Measurements from ENCODE around the gene CENPC. TPM values are rescaled to one million over a fixed set of nuclear protein-coding genes. Genes with fewer than 3 reads are reported as not detected.

The CENPC gene
- total and polyA plus RNA-seq, 3 donors from 2014 or later, result 8.5 to 53.4 (median 40.8) TPM

GRCh38 chr4:67522230-67522629 is 23.1 kb downstream of the CENPC start:
- H3K27me3 ChIP-seq, result no peaks in the 10 kb centered on the region
- H3K9me3 ChIP-seq, result no peaks in the 10 kb centered on the region
- H3K27ac ChIP-seq, result no peak overlapping the region
- no peak overlapping the region for H3K4me3 ChIP-seq
- no peaks in the 10 kb centered on the region for H3K36me3 ChIP-seq (ENCODE audit: low read depth, missing control alignments)
- TF ChIP-seq POLR2A (IDR thresholded peaks at IDR 0.05) (no peak), CTCF (IDR thresholded peaks at IDR 0.05) (no peak)
- no peak for DNase-seq
- 77 to 85% methylated on average over 2 of the region's 2 CpGs for WGBS, 2 donors
- no peaks in the 10 kb centered on the region for H3K4me1 ChIP-seq
- intact Hi-C loops (cut with DNase I; ENCODE audit: low total_unique reads), result no loop called here

DNA sequence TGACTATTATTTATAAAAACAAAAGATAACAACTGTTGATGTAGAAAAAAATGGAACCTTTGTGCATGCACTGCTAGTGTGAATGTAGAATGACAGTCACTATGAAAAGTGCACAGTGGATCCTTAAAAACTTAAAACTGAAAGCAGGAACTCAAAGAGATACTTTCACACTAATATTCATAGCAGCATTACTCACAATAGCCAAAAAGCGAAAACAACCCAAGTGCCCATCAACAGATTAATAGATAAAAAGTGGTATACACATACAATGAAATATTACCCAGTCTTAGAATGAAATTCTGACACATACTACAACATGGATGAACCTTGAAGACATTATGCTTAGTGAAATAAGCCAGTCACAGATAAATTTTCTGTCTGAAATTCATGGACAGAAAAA is 23.8 kb downstream of the CENPC start:
- Histone ChIP-seq H3K9me3 (no peaks in the 10 kb centered on the region), H3K4me3 (no peak overlapping the region), H3K4me1 (no peaks in the 10 kb centered on the region), H3K36me3 (ENCODE audit: low read depth, missing control alignments) (no peaks in the 10 kb centered on the region), H3K27ac (no peak overlapping the region), H3K27me3 (no peaks in the 10 kb centered on the region)
- intact Hi-C loops (cut with DNase I; ENCODE audit: low total_unique reads), result no loop called here
- TF ChIP-seq CTCF (IDR thresholded peaks at IDR 0.05) (no peak), POLR2A (IDR thresholded peaks at IDR 0.05) (no peak)
- DNase-seq, result no peak
- WGBS, 2 donors, result 91 to 96% methylated on average over 1 of the region's 1 CpG

DNA sequence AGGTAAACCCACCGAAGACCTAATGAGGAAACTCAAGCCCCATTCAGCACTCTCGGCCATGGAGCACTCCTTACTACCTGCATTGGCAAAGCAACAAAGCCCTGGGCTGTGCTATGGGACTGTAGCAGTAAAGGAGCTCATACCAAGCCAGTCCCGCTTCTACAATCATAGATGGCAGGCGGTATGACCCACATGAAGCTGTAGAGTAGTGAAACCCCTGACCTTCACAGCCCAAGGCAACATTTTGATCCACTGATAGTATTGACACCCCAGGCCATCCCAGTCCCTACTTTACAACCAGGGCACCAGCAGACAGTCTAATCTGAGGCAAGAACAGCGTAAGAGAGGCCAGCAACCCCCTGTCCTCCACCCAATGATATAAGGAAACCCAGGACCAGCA is 25.2 kb downstream of the CENPC start:
- 97 to 100% methylated on average over 2 to 5 of the region's 5 CpGs for WGBS, 2 donors
- Histone ChIP-seq H3K36me3 (ENCODE audit: low read depth, missing control alignments) (no peaks in the 10 kb centered on the region), H3K4me1 (no peaks in the 10 kb centered on the region), H3K27me3 (no peaks in the 10 kb centered on the region), H3K9me3 (no peaks in the 10 kb centered on the region), H3K4me3 (no peak overlapping the region), H3K27ac (no peak overlapping the region)
- DNase-seq, result no peak
- intact Hi-C loops (cut with DNase I; ENCODE audit: low total_unique reads), result no loop called here
- TF ChIP-seq CTCF (IDR thresholded peaks at IDR 0.05) (no peak), POLR2A (IDR thresholded peaks at IDR 0.05) (no peak)

DNA sequence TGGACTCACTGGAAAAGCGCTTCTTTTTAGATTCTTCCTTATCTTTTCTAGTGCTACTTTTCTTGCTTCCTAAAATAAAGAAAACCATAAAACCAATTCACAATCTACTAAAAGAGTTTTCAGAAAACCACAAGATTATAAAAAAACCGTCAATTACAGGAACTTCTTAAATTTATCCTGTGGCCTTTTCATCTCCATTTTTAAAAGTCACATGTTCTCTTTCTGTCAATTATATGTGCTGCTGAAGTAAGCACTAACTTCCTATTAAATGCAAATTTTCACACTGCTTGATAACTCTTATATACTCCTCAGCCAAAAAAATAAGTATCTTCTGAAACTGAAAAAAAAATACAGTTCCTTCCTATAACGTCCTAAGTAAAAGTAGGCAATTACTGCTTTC is 32.8 kb downstream of the CENPC start:
- DNase-seq, result no peak
- H3K4me3 ChIP-seq, result no peak overlapping the region
- 83 to 86% methylated on average over 3 of the region's 3 CpGs for WGBS, 2 donors
- H3K9me3 ChIP-seq, result no peaks in the 10 kb centered on the region
- H3K4me1 ChIP-seq, result no peaks in the 10 kb centered on the region
- H3K36me3 ChIP-seq (ENCODE audit: low read depth, missing control alignments), result no peaks in the 10 kb centered on the region
- H3K27ac ChIP-seq, result no peak overlapping the region
- H3K27me3 ChIP-seq, result no peaks in the 10 kb centered on the region
- intact Hi-C loops (cut with DNase I; ENCODE audit: low total_unique reads), result no loop called here
- no peak for TF ChIP-seq CTCF (IDR thresholded peaks at IDR 0.05)

DNA sequence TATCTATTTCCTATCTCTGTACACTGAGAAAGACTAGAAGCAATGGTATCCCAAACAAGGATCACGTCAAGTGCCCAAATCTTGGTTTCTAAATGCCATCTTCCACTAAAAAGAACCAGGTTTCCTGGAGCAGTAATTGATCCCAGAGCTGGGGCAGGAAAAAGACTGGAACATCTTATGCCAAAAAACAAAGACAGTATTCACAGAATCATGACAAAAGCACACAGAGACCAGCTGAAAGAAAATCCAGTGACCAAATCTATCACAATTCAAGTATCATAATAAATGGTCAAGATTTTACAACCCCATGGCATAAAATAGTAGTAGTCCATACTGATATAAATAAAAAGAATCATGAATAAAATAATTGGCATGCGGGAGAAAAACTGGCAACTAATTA is 44.9 kb downstream of the CENPC start:
- Histone ChIP-seq H3K36me3 (ENCODE audit: low read depth, missing control alignments) (no peaks in the 10 kb centered on the region), H3K27me3 (no peaks in the 10 kb centered on the region), H3K27ac (no peak overlapping the region), H3K9me3 (no peaks in the 10 kb centered on the region), H3K4me1 (no peaks in the 10 kb centered on the region), H3K4me3 (no peak overlapping the region)
- intact Hi-C loops (cut with DNase I; ENCODE audit: low total_unique reads), result no loop called here
- DNase-seq, result no peak
- TF ChIP-seq POLR2A (IDR thresholded peaks at IDR 0.05) (no peak), CTCF (IDR thresholded peaks at IDR 0.05) (no peak)
- WGBS, 2 donors, result 94 to 95% methylated on average over 2 of the region's 2 CpGs

All from testis (tissue), 3 donors.